Kidney epithelial cell (primary cell): ENCODE measurements around the gene SRRT. TPM values are rescaled to one million over a fixed set of nuclear protein-coding genes. Genes with fewer than 3 reads are reported as not detected.
A peak's percentile ranks its signal among the peaks of the same experiment; 100 is the strongest.

ENCODE experiments used
- DNase-seq: peaks from one replicate; pipeline ENCODE4 v3.0.0-alpha.2; 2010; ENCODE audit warnings: low read depth
- H3K27me3 ChIP-seq: 2 replicates; pipeline ENCODE4 v1.6.0; 2011; ENCODE audit warnings: low read length; ENCODE audit not compliant: control insufficient read depth, insufficient read depth
- H3K36me3 ChIP-seq: 2 replicates; pipeline ENCODE4 v1.5.1; 2011; ENCODE audit warnings: low read length; ENCODE audit not compliant: control insufficient read depth, insufficient read depth
- H3K4me3 ChIP-seq: 2 replicates; pipeline ENCODE4 v1.5.1; 2011; ENCODE audit warnings: low read depth, mild to moderate bottlenecking, control low read depth, low read length
- CTCF ChIP-seq: IDR thresholded peaks from 2 replicates; pipeline ENCODE4 v1.5.1; 2011; ENCODE audit warnings: mild to moderate bottlenecking, moderate library complexity, low read length, control low read depth, inconsistent platforms; ENCODE audit not compliant: insufficient read depth, poor library complexity, severe bottlenecking
- total RNA-seq: library from RNA; depleted of rRNA; stranded (reverse); fragments of >200 nt; gene quantifications from 2 replicates; pipeline ENCODE4 v1.2.3, GENCODE V29; 2015

SRRT gene
- total RNA-seq, 1 donor from 2014 or later = 65.9 TPM

- Histone ChIP-seq H3K36me3 (peaks cover 7% of the 10 kb centered on the region), H3K4me3 (peak overlapping the region; percentile 85), H3K27me3 (no peaks in the 10 kb centered on the region)
- DNase-seq = no peak
- no peak for TF ChIP-seq CTCF
These were observed 665 bp upstream of the SRRT start for GRCh38 chr7:100874300-100874576.

GRCh38 chr7:100875356-100875751 lies 451 bp downstream of the SRRT start:
- no peaks in the 10 kb centered on the region for H3K27me3 ChIP-seq
- H3K4me3 ChIP-seq = peak overlapping the region; percentile 85
- DNase-seq = no peak
- TF ChIP-seq CTCF = no peak
- peaks cover 6% of the 10 kb centered on the region for H3K36me3 ChIP-seq

GRCh38 chr7:100878013-100878412 lies 3.1 kb downstream of the SRRT start:
- Histone ChIP-seq H3K4me3 (no peak overlapping the region), H3K27me3 (no peaks in the 10 kb centered on the region), H3K36me3 (peaks cover 1% of the 10 kb centered on the region)
- no peak for TF ChIP-seq CTCF
- no peak for DNase-seq

GRCh38 chr7:100878685-100879084 lies 3.8 kb downstream of the SRRT start:
- TF ChIP-seq CTCF = no peak

GRCh38 chr7:100879685-100880261 lies 4.9 kb downstream of the SRRT start:
- Histone ChIP-seq H3K27me3 (no peaks in the 10 kb centered on the region), H3K36me3 (peaks cover 2% of the 10 kb centered on the region), H3K4me3 (no peak overlapping the region)
- no peak for DNase-seq
- no peak for TF ChIP-seq CTCF

More at GRCh38 chr7:100878685-100879084, 3.8 kb downstream of the SRRT start:
- Histone ChIP-seq H3K36me3 (peaks cover 1% of the 10 kb centered on the region), H3K27me3 (no peaks in the 10 kb centered on the region), H3K4me3 (no peak overlapping the region)
- DNase-seq = no peak

GRCh38 chr7:100880645-100881044 lies 5.7 kb downstream of the SRRT start:
- H3K4me3 ChIP-seq = no peak overlapping the region
- no peak for TF ChIP-seq CTCF
- no peaks in the 10 kb centered on the region for H3K27me3 ChIP-seq
- H3K36me3 ChIP-seq = peaks cover 2% of the 10 kb centered on the region
- DNase-seq = no peak
